Endothelial cell (in vitro differentiated cells): ENCODE data around the gene SH3D19. TPM values are rescaled to one million over a fixed set of nuclear protein-coding genes. Genes with fewer than 3 reads are reported as not detected.

ENCODE experiments used
- DNase-seq: peaks from one replicate; pipeline ENCODE4 v3.0.0; 2021; ENCODE audit warnings: low spot score
- H3K27ac Mint-ChIP-seq: one replicate; pipeline ENCODE4 v1.8.0; 2021; ENCODE audit warnings: mixed read lengths, inconsistent platforms; ENCODE audit not compliant: unreplicated experiment
- H3K27me3 Mint-ChIP-seq: one replicate; pipeline ENCODE4 v1.8.0; 2021; ENCODE audit warnings: mild to moderate bottlenecking, moderate library complexity, mixed read lengths, inconsistent platforms; ENCODE audit not compliant: unreplicated experiment
- H3K36me3 Mint-ChIP-seq: one replicate; pipeline ENCODE4 v1.8.0; 2021; ENCODE audit warnings: mild to moderate bottlenecking, low read depth, mixed read lengths, inconsistent platforms; ENCODE audit not compliant: unreplicated experiment
- H3K4me1 Mint-ChIP-seq: one replicate; pipeline ENCODE4 v1.8.0; 2021; ENCODE audit warnings: mild to moderate bottlenecking, mixed read lengths, inconsistent platforms; ENCODE audit not compliant: unreplicated experiment
- H3K4me3 Mint-ChIP-seq: one replicate; pipeline ENCODE4 v1.8.0; 2021; ENCODE audit warnings: mild to moderate bottlenecking, mixed read lengths, inconsistent platforms; ENCODE audit not compliant: unreplicated experiment
- H3K9me3 Mint-ChIP-seq: one replicate; pipeline ENCODE4 v1.8.0; 2021; ENCODE audit warnings: mixed read lengths, inconsistent platforms; ENCODE audit not compliant: unreplicated experiment
- CTCF ChIP-seq: fragments of 200-600 bp; sonication (generic); IDR thresholded peaks from one replicate; pipeline ENCODE4 v1.5.0; 2021; ENCODE audit warnings: antibody characterized with exemption; ENCODE audit not compliant: unreplicated experiment
- total RNA-seq: library from RNA; stranded (reverse); fragmentation: NEBNext Ultra II Directional; extraction: Animal tissue kit (Norgen Biotek cat#: 25700); gene quantifications from one replicate; pipeline ENCODE4 v1.2.1, GENCODE V29; 2021; ENCODE audit not compliant: unreplicated experiment

The SH3D19 gene
- total RNA-seq, 1 donor from 2014 or later: 89.5 TPM

GRCh38 chr4:151228189-151229119 is 97.0 kb downstream of the SH3D19 start:
- Mint-ChIP-seq H3K27me3 (peaks cover 3% of the 10 kb centered on the region), H3K27ac (no peak overlapping the region), H3K9me3 (no peaks in the 10 kb centered on the region), H3K36me3 (peaks cover 8% of the 10 kb centered on the region), H3K4me1 (peaks cover 27% of the 10 kb centered on the region), H3K4me3 (no peak overlapping the region)
- no peak for TF ChIP-seq CTCF
- DNase-seq: no peak

GRCh38 chr4:151227731-151228130 is 97.7 kb downstream of the SH3D19 start:
- peaks cover 30% of the 10 kb centered on the region for H3K4me1 Mint-ChIP-seq
- peaks cover 13% of the 10 kb centered on the region for H3K36me3 Mint-ChIP-seq
- H3K4me3 Mint-ChIP-seq: no peak overlapping the region
- no peak for TF ChIP-seq CTCF
- DNase-seq: no peak
- peaks cover 3% of the 10 kb centered on the region for H3K27me3 Mint-ChIP-seq
- H3K27ac Mint-ChIP-seq: peak overlapping the region; percentile 68
- H3K9me3 Mint-ChIP-seq: no peaks in the 10 kb centered on the region

GRCh38 chr4:151227172-151227571 is 98.2 kb downstream of the SH3D19 start:
- Mint-ChIP-seq H3K4me1 (peaks cover 26% of the 10 kb centered on the region), H3K27me3 (peaks cover 3% of the 10 kb centered on the region), H3K27ac (peak overlapping the region; percentile 68), H3K36me3 (peaks cover 10% of the 10 kb centered on the region), H3K9me3 (no peaks in the 10 kb centered on the region), H3K4me3 (no peak overlapping the region)
- DNase-seq: no peak
- no peak for TF ChIP-seq CTCF

DNA sequence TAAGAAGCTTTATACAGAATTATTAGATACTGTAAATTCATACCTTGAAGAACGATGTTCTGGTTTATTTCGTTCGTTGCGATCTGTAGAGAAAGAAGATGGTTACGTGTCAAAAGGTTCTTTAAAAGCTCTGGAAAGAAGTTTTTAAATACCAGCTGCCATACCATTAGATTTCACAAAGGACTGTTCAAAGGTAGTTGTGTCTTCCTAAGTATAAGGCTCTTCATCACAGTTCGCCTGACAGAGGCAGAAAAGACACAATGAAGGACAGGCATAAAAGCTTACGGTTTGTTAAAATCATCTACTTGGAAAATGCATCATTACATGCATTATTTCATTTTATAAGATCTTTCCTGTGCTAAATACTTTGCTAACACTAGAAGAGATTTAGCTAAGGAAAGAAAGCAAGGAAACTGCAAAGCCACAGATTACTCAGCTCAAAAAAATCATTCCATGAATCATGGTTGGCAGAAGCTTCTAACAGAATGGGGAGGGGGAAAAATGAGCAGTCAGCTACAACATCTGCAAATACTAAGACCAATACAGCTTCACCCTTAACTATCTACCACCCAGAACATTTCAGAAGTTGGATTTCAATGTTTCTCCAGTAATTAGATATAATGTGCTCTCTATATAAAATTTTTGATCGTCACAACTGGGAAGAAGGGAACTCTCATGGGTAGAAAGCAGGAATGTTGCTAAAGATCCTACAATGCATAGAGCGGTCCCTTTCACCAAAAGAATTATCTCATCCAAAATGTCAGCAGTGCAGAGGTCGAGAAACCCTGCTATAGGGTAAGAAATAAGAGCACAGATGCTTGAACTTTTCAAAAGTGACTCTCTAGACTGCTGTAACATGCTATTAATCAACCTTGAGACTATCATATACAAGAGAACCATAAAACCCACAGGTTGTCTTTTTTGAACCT is 99.1 kb downstream of the SH3D19 start:
- Mint-ChIP-seq H3K27ac (peak overlapping the region; percentile 10), H3K4me3 (no peak overlapping the region), H3K9me3 (no peaks in the 10 kb centered on the region), H3K27me3 (peaks cover 3% of the 10 kb centered on the region), H3K4me1 (peaks cover 27% of the 10 kb centered on the region), H3K36me3 (peaks cover 10% of the 10 kb centered on the region)
- no peak for DNase-seq
- no peak for TF ChIP-seq CTCF
